Motor neuron (in vitro differentiated cells): ENCODE data around the gene KIF25. TPM values are rescaled to one million over a fixed set of nuclear protein-coding genes. Genes with fewer than 3 reads are reported as not detected.

Experiments used
- ATAC-seq, 8 experiments: fragments of 200-7000 bp; cut with Tn5 transposase; replicated peaks in 6 of 8; 2 replicates each; pipeline ENCODE4 v1.8.0; 2021; ENCODE audit warnings: mild to moderate bottlenecking in 8 of 8, moderate library complexity in 8 of 8
- H3K27ac ChIP-seq, 2 donors: fragments of 250-450 bp; sonication (Bioruptor Pico); 2 replicates each; pipeline ENCODE4 v1.9.0; 2021; ENCODE audit warnings: antibody characterized with exemption in 2 of 2, mild to moderate bottlenecking in 2 of 2, moderate library complexity in 1 of 2
- H3K4me1 ChIP-seq, 2 donors: fragments of 250-450 bp; sonication (Bioruptor Pico); replicated peaks in 1 of 2; 2 replicates each; pipeline ENCODE4 v1.6.1; 2021; ENCODE audit warnings: antibody characterized with exemption in 2 of 2, mild to moderate bottlenecking in 2 of 2, moderate library complexity in 1 of 2
- H3K4me3 ChIP-seq, 5 donors: fragments of 250-450 bp; sonication (Bioruptor Pico); 2 replicates each; pipeline ENCODE4 v1.9.0; 2021; ENCODE audit warnings: antibody characterized with exemption in 5 of 5, mild to moderate bottlenecking in 5 of 5, moderate library complexity in 4 of 5
- WGBS, 10 experiments: fragments of 450-650 bp; shearing (Covaris generic); methylation state at CpG; one replicate each; pipeline ENCODE4 v1.0.0; 2022; 5-methylcytosine and 5-hydroxymethylcytosine counted together
- in situ Hi-C, 9 experiments: fragments of 400-800 bp; cut with MboI; loops; one replicate each; pipeline ENCODE4 v1.15.0; 2021; ENCODE audit warnings: low sequenced_read_pairs in 9 of 9, low pct_unique_long_range_greater_than_20kb in 2 of 9; ENCODE audit not compliant: unreplicated experiment in 9 of 9
- total RNA-seq, 8 experiments: library from RNA; unstranded; fragments of 300-600 nt; gene quantifications; 2 replicates each; pipeline versions ENCODE4 v1.2.3 to v1.2.4, GENCODE V29; 2022

KIF25 gene
- total RNA-seq, 8 experiments from 2014 or later = 0.38 to 1.2 (median 0.64) TPM; not detected in 5

- 33 to 93% (median 78%) methylated on average over 1 to 7 of the region's 7 CpGs; no CpG with 5 or more reads in 1 of the 10 experiments for WGBS, 10 experiments
- Histone ChIP-seq H3K4me1 (peaks cover 11 to 13% of the 10 kb centered on the region in 2 donors), H3K4me3 (no peak overlapping the region), H3K27ac (no peak overlapping the region)
- in situ Hi-C loops = no loop called here
- ATAC-seq = no peak
Observed at GRCh38 chr6:167978607-167979006, 18.9 kb upstream of the KIF25 start.

- H3K27ac ChIP-seq = no peak overlapping the region
- in situ Hi-C loops = no loop called here
- no peak overlapping the region for H3K4me3 ChIP-seq
- peaks cover 11% of the 10 kb centered on the region in 2 donors for H3K4me1 ChIP-seq
- 33 to 87% (median 79%) methylated on average over 1 to 11 of the region's 12 CpGs; no CpG with 5 or more reads in 1 of the 10 experiments for WGBS, 10 experiments
- ATAC-seq = no peak
Observed at GRCh38 chr6:167979436-167980139, 17.9 kb upstream of the KIF25 start.

GRCh38 chr6:167980911-167981580 is 16.4 kb upstream of the KIF25 start:
- Histone ChIP-seq H3K27ac (no peak overlapping the region), H3K4me1 (no peaks in the 10 kb centered on the region), H3K4me3 (no peak overlapping the region)
- no peak for ATAC-seq
- in situ Hi-C loops = no loop called here
- 22 to 85% (median 75%) methylated on average over 2 to 3 of the region's 3 CpGs for WGBS, 10 experiments

- H3K27ac ChIP-seq = no peak overlapping the region
- WGBS, 10 experiments = 42 to 96% (median 83%) methylated on average over 1 to 7 of the region's 7 CpGs
- no peaks in the 10 kb centered on the region for H3K4me1 ChIP-seq
- no peak overlapping the region for H3K4me3 ChIP-seq
- no peak for ATAC-seq
- in situ Hi-C loops = no loop called here
Observed at GRCh38 chr6:167981916-167982462, 15.5 kb upstream of the KIF25 start.

- in situ Hi-C loops = no loop called here
- no peak for ATAC-seq
- WGBS, 10 experiments = 67 to 100% (median 90%) methylated on average over 3 to 11 of the region's 11 CpGs
Observed at GRCh38 chr6:167984144-167984719, 13.2 kb upstream of the KIF25 start.

GRCh38 chr6:167984876-167985604 is 12.4 kb upstream of the KIF25 start:
- in situ Hi-C loops = no loop called here
- Histone ChIP-seq H3K4me1 (no peaks in the 10 kb centered on the region), H3K4me3 (no peak overlapping the region), H3K27ac (no peak overlapping the region)
- ATAC-seq = no peak
- WGBS, 10 experiments = 30 to 95% (median 80%) methylated on average over 1 to 10 of the region's 13 CpGs; no CpG with 5 or more reads in 1 of the 10 experiments

More at GRCh38 chr6:167984144-167984719, 13.2 kb upstream of the KIF25 start:
- Histone ChIP-seq H3K27ac (no peak overlapping the region), H3K4me3 (no peak overlapping the region), H3K4me1 (no peaks in the 10 kb centered on the region)

- in situ Hi-C loops = no loop called here
- no peak overlapping the region for H3K27ac ChIP-seq
Observed at GRCh38 chr6:167985911-167986595, 11.4 kb upstream of the KIF25 start.

GRCh38 chr6:167987396-167988153 is 9.9 kb upstream of the KIF25 start:
- Histone ChIP-seq H3K4me3 (no peak overlapping the region), H3K27ac (no peak overlapping the region), H3K4me1 (no peaks in the 10 kb centered on the region)
- 18 to 100% (median 95%) methylated on average over 1 to 10 of the region's 35 CpGs; no CpG with 5 or more reads in 2 of the 10 experiments for WGBS, 10 experiments
- ATAC-seq = peak in 3 of 8 experiments; percentile 25 to 72 (median 69)
- in situ Hi-C loops = no loop called here

More at GRCh38 chr6:167985911-167986595, 11.4 kb upstream of the KIF25 start:
- Histone ChIP-seq H3K4me1 (no peaks in the 10 kb centered on the region), H3K4me3 (no peak overlapping the region)
- 70 to 100% (median 93%) methylated on average over 1 to 21 of the region's 39 CpGs; no CpG with 5 or more reads in 4 of the 10 experiments for WGBS, 10 experiments
- ATAC-seq = no peak

GRCh38 chr6:167988154-167988495 is 9.3 kb upstream of the KIF25 start:
- peak in 3 of 8 experiments; percentile 23 to 83 (median 77) for ATAC-seq

GRCh38 chr6:167988945-167989841 is 8.3 kb upstream of the KIF25 start:
- Histone ChIP-seq H3K4me3 (no peak overlapping the region), H3K27ac (no peak overlapping the region), H3K4me1 (no peaks in the 10 kb centered on the region)
- no peak for ATAC-seq
- WGBS, 10 experiments = 80 to 100% (median 97%) methylated on average over 1 to 16 of the region's 36 CpGs; no CpG with 5 or more reads in 4 of the 10 experiments
- in situ Hi-C loops = no loop called here

More at GRCh38 chr6:167988154-167988495, 9.3 kb upstream of the KIF25 start:
- H3K27ac ChIP-seq = no peak overlapping the region
- in situ Hi-C loops = no loop called here
- WGBS, 10 experiments = 11 to 92% (median 82%) methylated on average over 2 to 4 of the region's 5 CpGs; no CpG with 5 or more reads in 3 of the 10 experiments
- no peak overlapping the region for H3K4me3 ChIP-seq
- no peaks in the 10 kb centered on the region for H3K4me1 ChIP-seq
